GM10248 (cell line): ENCODE results near the gene EPHA2.

Source experiments
- CTCF ChIA-PET: fragments of 300-600 bp; sonication (Branson Sonifier 250); formaldehyde crosslinking; extraction: SDS; loops from one replicate; lab custom pipeline; 2021; ENCODE audit warnings: antibody characterized with exemption; lab: Yijun Ruan, JAX
- POLR2A ChIA-PET: fragments of 350-650 bp; sonication (Branson Sonifier 250); formaldehyde crosslinking; extraction: SDS; loops from one replicate; lab custom pipeline; 2020; ENCODE audit warnings: antibody characterized with exemption; lab: Yijun Ruan, JAX
- DNase-seq: peaks from one replicate; pipeline ENCODE4 v3.0.0; 2012; ENCODE audit errors: extremely low spot score
- TF ChIP-seq, protein P1 (sequence below): IDR thresholded peaks from 2 replicates; pipeline ENCODE4 v1.5.1; 2012; ENCODE audit warnings: mild to moderate bottlenecking, low read depth; ENCODE audit errors: extremely low read depth, missing control alignments, control extremely low read depth

EPHA2 gene

GRCh38 chr1:16143566-16144324, 12.1 kb downstream of the EPHA2 start:
- no peak for DNase-seq
- TF ChIP-seq, protein P1, sequence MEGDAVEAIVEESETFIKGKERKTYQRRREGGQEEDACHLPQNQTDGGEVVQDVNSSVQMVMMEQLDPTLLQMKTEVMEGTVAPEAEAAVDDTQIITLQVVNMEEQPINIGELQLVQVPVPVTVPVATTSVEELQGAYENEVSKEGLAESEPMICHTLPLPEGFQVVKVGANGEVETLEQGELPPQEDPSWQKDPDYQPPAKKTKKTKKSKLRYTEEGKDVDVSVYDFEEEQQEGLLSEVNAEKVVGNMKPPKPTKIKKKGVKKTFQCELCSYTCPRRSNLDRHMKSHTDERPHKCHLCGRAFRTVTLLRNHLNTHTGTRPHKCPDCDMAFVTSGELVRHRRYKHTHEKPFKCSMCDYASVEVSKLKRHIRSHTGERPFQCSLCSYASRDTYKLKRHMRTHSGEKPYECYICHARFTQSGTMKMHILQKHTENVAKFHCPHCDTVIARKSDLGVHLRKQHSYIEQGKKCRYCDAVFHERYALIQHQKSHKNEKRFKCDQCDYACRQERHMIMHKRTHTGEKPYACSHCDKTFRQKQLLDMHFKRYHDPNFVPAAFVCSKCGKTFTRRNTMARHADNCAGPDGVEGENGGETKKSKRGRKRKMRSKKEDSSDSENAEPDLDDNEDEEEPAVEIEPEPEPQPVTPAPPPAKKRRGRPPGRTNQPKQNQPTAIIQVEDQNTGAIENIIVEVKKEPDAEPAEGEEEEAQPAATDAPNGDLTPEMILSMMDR: no peak
- POLR2A ChIA-PET: no interaction called here
- CTCF ChIA-PET: interaction anchor here (0.7 to 1.0 kb wide), 3 partner anchors 43 to 64 kb away, joined by 3 to 5 read pairs (median 4); no protein-coding TSS in a partner anchor

GRCh38 chr1:16143005-16143565, 12.8 kb downstream of the EPHA2 start:
- DNase-seq: no peak
- ChIA-PET CTCF (no interaction called here), POLR2A (no interaction called here)
- TF ChIP-seq, protein P1: no peak

- CTCF ChIA-PET: interaction anchor here (1.0 kb wide), 1 partner anchor 48 kb away, joined by 3 read pairs; no protein-coding TSS in a partner anchor
- DNase-seq: no peak
- TF ChIP-seq, protein P1: no peak
- POLR2A ChIA-PET: no interaction called here
Observed at GRCh38 chr1:16142383-16142995, 13.4 kb downstream of the EPHA2 start.

DNA sequence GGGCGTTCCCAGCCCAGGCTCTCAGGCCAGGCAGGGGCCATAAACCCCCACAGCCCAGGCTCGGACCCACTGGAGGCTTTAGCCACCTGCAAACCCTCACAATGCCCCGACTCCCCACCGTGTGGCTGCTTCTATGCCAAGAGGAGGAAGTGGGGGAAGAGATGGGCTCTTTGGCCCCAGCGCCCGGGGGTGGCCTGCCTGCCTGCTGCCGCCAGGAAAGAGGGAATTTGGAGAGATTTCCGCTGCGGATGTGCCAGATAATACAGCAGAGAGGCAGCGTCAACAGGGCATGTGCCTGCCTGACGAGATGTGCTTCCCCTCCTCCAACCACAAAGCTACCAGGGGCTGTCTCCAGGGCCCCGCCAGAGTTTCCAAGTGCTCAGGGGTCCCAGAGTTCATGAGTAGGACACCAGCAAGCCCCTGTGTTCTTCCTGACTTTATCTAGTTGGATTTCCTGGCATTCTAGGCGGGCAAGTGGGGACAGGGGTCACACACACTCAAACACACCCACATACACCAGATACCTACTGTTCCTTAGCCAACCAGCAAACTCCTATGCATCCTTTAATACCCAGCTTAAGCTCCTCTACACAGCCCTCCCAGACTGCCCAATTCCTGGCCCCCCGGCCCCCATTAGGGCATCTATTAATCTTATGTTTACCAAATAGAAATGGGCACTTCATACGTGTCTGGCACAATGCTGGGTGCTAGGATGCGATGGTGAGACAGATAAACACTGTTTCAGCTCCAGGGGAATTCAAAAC, 14.1 kb downstream of the EPHA2 start:
- CTCF ChIA-PET: interaction anchor here (1.0 to 1.7 kb wide), 2 partner anchors 48 to 59 kb away, joined by 3 to 6 read pairs; no protein-coding TSS in a partner anchor
- no peak for DNase-seq
- TF ChIP-seq, protein P1: no peak
- POLR2A ChIA-PET: no interaction called here

DNA sequence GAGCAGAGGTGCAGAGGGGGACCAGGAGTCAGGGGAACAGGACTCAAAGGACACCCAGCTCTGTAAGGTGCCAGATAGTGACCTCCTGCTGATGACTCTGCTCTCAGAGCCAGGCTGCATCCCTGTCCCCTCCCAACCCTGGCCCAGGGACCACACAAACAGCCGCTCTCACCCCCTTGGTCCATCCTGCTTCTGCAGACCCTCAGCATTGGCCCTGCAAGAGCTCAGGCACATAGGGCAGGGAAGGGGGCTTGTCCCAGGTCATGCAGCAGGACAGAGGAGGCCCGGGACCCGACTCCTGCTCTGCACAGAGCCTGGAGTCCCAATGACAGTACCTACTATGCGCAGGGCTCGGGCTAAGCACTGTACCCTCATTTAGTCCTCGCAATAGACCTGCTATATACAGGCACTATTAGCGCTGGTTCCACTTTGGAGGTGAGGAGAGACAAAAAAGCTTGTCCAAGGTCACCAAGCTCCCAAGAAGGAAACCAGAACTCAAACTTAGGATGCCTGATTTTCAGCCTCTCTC, 15.7 kb downstream of the EPHA2 start:
- TF ChIP-seq, protein P1: no peak
- DNase-seq: no peak
- POLR2A ChIA-PET: no interaction called here
- CTCF ChIA-PET: interaction anchor here (0.7 to 1.7 kb wide), 7 partner anchors 9 to 130 kb away, joined by 3 to 6 read pairs (median 3); no protein-coding TSS in a partner anchor
